Activated CD8-positive, alpha-beta memory T cell treated with anti-CD3 and anti-CD28 coated beads, Interleukin-2, amount 50 U/mL, for 1 hour (primary cell): ENCODE data around the gene HLCS.
"Not testable (repeated sequence)": the region's sequence is repeated elsewhere in the genome, so short reads cannot be mapped to it uniquely, and the experiment has no call there.

Experiments used
- DNase-seq: peaks from one replicate; pipeline ENCODE4 v3.0.0-alpha.2; 2020; ENCODE audit errors: extremely low read depth

The HLCS gene

GRCh38 chr21:36966066-36966820 is at the start of gene HLCS:
Gene HLCS, minus strand, starts transcription at chr21:36966669. Its CDS starts 31 bp downstream, at chr21:36966638.
- peak; percentile 42 for DNase-seq

GRCh38 chr21:37009740-37010341 is 43.4 kb upstream of the HLCS start:
- peak; percentile 55 for DNase-seq

GRCh38 chr21:37008724-37009123 is 42.3 kb upstream of the HLCS start:
- DNase-seq, result no peak

- no peak for DNase-seq
These were observed 40.2 kb upstream of the HLCS start, which contains the start of gene RIPPLY3 for GRCh38 chr21:37006486-37007291. Gene RIPPLY3, plus strand, starts transcription at chr21:37006702. Its CDS starts 71 bp downstream, at chr21:37006773.

GRCh38 chr21:37005548-37006485 is 39.3 kb upstream of the HLCS start:
- no peak for DNase-seq

GRCh38 chr21:37003917-37004316 is 37.4 kb upstream of the HLCS start:
- not testable (repeated sequence) for DNase-seq

GRCh38 chr21:37002851-37003250 is 36.4 kb upstream of the HLCS start:
- DNase-seq, result not testable (repeated sequence)

GRCh38 chr21:37001441-37001840 is 35.0 kb upstream of the HLCS start:
- no peak for DNase-seq

GRCh38 chr21:37000381-37000780 is 33.9 kb upstream of the HLCS start:
- DNase-seq, result no peak

GRCh38 chr21:36999131-36999898 is 32.8 kb upstream of the HLCS start:
- DNase-seq, result no peak

- not testable (repeated sequence) for DNase-seq
These were observed 28.8 kb upstream of the HLCS start for GRCh38 chr21:36995285-36995684.

- no peak for DNase-seq
These were observed 28.2 kb upstream of the HLCS start for GRCh38 chr21:36994501-36995158.

- DNase-seq, result no peak
These were observed 26.2 kb upstream of the HLCS start for GRCh38 chr21:36992671-36993070.

GRCh38 chr21:36990508-36991205 is 24.2 kb upstream of the HLCS start:
- no peak for DNase-seq

- DNase-seq, result peak; percentile 62
These were observed 23.4 kb upstream of the HLCS start for GRCh38 chr21:36989699-36990507.

- not testable (repeated sequence) for DNase-seq
These were observed 22.8 kb upstream of the HLCS start for GRCh38 chr21:36989199-36989698.

- no peak for DNase-seq
These were observed 22.1 kb upstream of the HLCS start for GRCh38 chr21:36988536-36988935.

- DNase-seq, result no peak
These were observed 21.4 kb upstream of the HLCS start for GRCh38 chr21:36987845-36988244.
